Activated T-helper 2 cell treated with anti-CD3 and anti-CD28 coated beads, Interferon-gamma antibody, Interleukin-2, Interleukin-4, amounts not matched to agents 10 μg/mL and 5 μg/mL and 100 μg/mL, durations not matched to agents 14 hours and 24 hours and 36 hours (primary cell): ENCODE results near the gene TNNT1. TPM values are rescaled to one million over a fixed set of nuclear protein-coding genes. Genes with fewer than 3 reads are reported as not detected.
A peak's percentile ranks its signal among the peaks of the same experiment; 100 is the strongest.
"Not testable (repeated sequence)": the region's sequence is repeated elsewhere in the genome, so short reads cannot be mapped to it uniquely, and the experiment has no call there.

Experiments
- DNase-seq: peaks from one replicate; pipeline ENCODE4 v3.0.0; 2021; ENCODE audit warnings: low spot score
- H3K27ac Mint-ChIP-seq: one replicate; pipeline ENCODE4 v1.8.0; 2021; ENCODE audit warnings: mixed read lengths
- H3K27me3 Mint-ChIP-seq: one replicate; pipeline ENCODE4 v1.8.0; 2021; ENCODE audit warnings: low read depth, mixed read lengths
- H3K36me3 Mint-ChIP-seq: one replicate; pipeline ENCODE4 v1.8.0; 2021; ENCODE audit warnings: low read depth, mixed read lengths
- H3K4me1 Mint-ChIP-seq: one replicate; pipeline ENCODE4 v1.8.0; 2021; ENCODE audit warnings: low read depth, mixed read lengths
- H3K4me3 Mint-ChIP-seq: one replicate; pipeline ENCODE4 v1.8.0; 2021; ENCODE audit warnings: low read depth, mild to moderate bottlenecking, moderate library complexity, mixed read lengths
- H3K9me3 Mint-ChIP-seq: one replicate; pipeline ENCODE4 v1.8.0; 2021; ENCODE audit warnings: mixed read lengths
- intact Hi-C: fragments of 100-400 bp; cut with micrococcal nuclease; formaldehyde crosslinking; loops from one replicate; pipeline ENCODE4 v1.15.1; 2023
- total RNA-seq: library from RNA; stranded (reverse); gene quantifications from 2 replicates; pipeline ENCODE4 v1.2.3, GENCODE V29; 2022

Gene TNNT1
- total RNA-seq, 1 donor from 2014 or later, result 0.27 TPM

- peaks cover 67% of the 10 kb centered on the region for H3K27me3 Mint-ChIP-seq
- H3K27ac Mint-ChIP-seq, result no peak overlapping the region
- no peak for DNase-seq
- no peaks in the 10 kb centered on the region for H3K9me3 Mint-ChIP-seq
- intact Hi-C loops, result loop anchor here (5.0 kb wide), 1 partner anchor 81 kb away; the partner anchor contains the start of gene PPP6R1
- no peak overlapping the region for H3K4me3 Mint-ChIP-seq
- H3K36me3 Mint-ChIP-seq, result no peaks in the 10 kb centered on the region
- peaks cover 17% of the 10 kb centered on the region for H3K4me1 Mint-ChIP-seq
Measured at GRCh38 chr19:55176076-55176475, 27.1 kb upstream of the TNNT1 start.

GRCh38 chr19:55175117-55175867, 26.3 kb upstream of the TNNT1 start:
- no peaks in the 10 kb centered on the region for H3K36me3 Mint-ChIP-seq
- H3K27ac Mint-ChIP-seq, result no peak overlapping the region
- no peak for DNase-seq
- intact Hi-C loops, result loop anchor here (5.0 kb wide), 1 partner anchor 82 kb away; the partner anchor contains the start of gene PPP6R1
- no peak overlapping the region for H3K4me3 Mint-ChIP-seq
- no peaks in the 10 kb centered on the region for H3K9me3 Mint-ChIP-seq
- peaks cover 17% of the 10 kb centered on the region for H3K4me1 Mint-ChIP-seq
- H3K27me3 Mint-ChIP-seq, result peaks cover 67% of the 10 kb centered on the region

DNA sequence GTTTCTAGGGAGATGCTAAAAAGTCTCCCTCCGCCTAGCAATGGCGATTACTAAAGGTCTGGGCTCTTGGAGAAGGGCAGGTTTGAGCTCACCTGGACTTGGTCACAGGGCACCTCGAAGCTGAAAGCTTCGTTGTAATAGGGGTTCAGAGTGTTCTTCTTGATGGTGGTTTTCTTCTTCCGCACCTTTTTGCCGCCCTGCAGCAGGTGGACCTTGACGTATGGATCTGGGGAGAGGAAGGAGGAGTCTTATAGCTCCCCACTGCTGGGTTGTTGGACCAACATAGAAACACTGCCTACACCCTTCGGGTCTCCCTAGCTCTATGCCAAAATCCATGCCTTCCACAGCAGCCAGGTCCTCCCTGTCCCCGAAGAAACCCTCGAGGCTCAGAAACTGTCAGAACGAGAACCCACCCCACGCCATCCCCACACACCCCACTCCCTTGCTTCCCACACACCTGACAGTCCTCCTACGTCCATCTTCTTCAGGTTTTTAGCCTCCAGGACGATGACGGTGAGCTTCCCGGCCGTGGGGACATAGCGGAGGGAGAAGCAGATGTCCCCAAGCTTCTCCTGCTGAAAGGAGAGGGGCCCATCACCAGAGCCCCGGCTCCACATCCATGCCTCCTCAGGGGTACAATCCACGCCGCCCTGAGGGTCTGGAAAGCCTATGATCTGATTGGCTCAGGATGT, 25.6 kb upstream of the TNNT1 start:
- Mint-ChIP-seq H3K27me3 (peaks cover 66% of the 10 kb centered on the region), H3K9me3 (no peaks in the 10 kb centered on the region)

DNA sequence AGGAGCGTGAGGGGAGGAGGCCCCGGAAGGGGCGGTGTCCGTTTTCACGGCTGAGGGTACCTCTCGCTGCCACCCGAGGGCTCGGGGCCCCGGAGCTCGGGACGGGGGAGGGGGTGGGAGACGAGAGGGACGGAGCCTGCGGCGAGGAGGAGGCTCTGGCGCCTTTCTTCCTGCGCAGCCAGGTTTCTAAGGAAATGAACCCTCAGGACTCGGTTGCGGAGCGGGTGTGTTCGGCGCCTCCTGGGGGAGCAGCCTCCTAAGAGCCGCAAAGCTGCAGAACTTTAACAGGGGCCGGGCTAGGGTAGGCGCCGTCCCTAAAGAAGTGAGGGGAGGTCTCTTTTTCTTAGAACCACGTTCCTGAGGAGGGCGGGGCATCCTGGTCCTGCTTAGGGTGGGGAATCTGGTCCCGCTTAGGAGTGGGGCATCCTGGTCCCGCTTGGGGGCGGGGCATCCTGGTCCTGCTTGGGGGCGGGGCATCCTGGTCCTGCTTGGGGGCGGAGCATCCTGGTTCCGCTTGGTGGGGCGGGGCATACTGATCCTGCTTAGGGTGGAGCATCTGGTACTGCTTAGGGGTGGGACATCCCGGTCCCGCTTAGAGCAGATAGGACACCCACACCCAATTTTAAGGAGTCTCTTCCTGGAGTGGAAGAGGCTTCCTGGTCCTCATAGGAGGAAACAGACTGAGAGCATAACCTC, 24.9 kb upstream of the TNNT1 start:
- Mint-ChIP-seq H3K9me3 (no peaks in the 10 kb centered on the region), H3K27me3 (peaks cover 67% of the 10 kb centered on the region), H3K4me3 (peak overlapping the region; percentile 55), H3K36me3 (no peaks in the 10 kb centered on the region), H3K27ac (no peak overlapping the region), H3K4me1 (peaks cover 10% of the 10 kb centered on the region)
- intact Hi-C loops, result no loop called here
- DNase-seq, result peak; percentile 40

More for the DNA sequence above, 25.6 kb upstream of the TNNT1 start:
- intact Hi-C loops, result loop anchor here (5.0 kb wide), 1 partner anchor 83 kb away; the partner anchor contains the start of gene PPP6R1
- H3K4me3 Mint-ChIP-seq, result no peak overlapping the region
- no peak for DNase-seq
- H3K36me3 Mint-ChIP-seq, result no peaks in the 10 kb centered on the region
- no peak overlapping the region for H3K27ac Mint-ChIP-seq
- H3K4me1 Mint-ChIP-seq, result peaks cover 14% of the 10 kb centered on the region

- Mint-ChIP-seq H3K27me3 (peaks cover 63% of the 10 kb centered on the region), H3K27ac (no peak overlapping the region), H3K4me3 (peak overlapping the region; percentile 55), H3K4me1 (peaks cover 7% of the 10 kb centered on the region), H3K9me3 (no peaks in the 10 kb centered on the region), H3K36me3 (no peaks in the 10 kb centered on the region)
- DNase-seq, result no peak
- intact Hi-C loops, result no loop called here
Measured at GRCh38 chr19:55173186-55173713, 24.2 kb upstream of the TNNT1 start.

GRCh38 chr19:55172741-55173140, 23.7 kb upstream of the TNNT1 start:
- Mint-ChIP-seq H3K4me1 (peaks cover 7% of the 10 kb centered on the region), H3K4me3 (peak overlapping the region; percentile 46), H3K27me3 (peaks cover 63% of the 10 kb centered on the region), H3K9me3 (no peaks in the 10 kb centered on the region), H3K36me3 (no peaks in the 10 kb centered on the region), H3K27ac (no peak overlapping the region)
- intact Hi-C loops, result no loop called here
- no peak for DNase-seq

DNA sequence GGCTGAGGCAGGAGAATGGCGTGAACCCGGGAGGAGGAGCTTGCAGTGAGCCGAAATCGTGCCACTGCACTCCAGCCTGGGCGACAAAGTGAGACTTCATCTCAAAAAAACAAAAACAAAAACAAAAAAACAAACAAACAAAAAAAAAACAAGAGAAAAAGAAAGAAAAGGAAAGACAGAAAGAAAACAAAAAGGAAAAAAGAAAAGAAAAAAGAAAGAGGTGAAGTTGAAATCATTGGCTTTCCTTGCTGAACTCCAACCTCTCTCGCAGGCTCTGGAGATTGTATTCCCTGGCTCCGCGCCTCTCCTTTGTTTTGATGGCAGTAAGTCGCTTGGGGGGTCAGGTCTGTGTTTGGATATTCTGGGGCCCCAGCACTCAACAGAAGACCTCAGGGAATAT, 23.3 kb upstream of the TNNT1 start:
- peaks cover 67% of the 10 kb centered on the region for H3K27me3 Mint-ChIP-seq
- DNase-seq, H3K27ac Mint-ChIP-seq, H3K4me3 Mint-ChIP-seq, H3K9me3 Mint-ChIP-seq, intact Hi-C loops, H3K36me3 Mint-ChIP-seq, H3K4me1 Mint-ChIP-seq: not testable (repeated sequence)

DNA sequence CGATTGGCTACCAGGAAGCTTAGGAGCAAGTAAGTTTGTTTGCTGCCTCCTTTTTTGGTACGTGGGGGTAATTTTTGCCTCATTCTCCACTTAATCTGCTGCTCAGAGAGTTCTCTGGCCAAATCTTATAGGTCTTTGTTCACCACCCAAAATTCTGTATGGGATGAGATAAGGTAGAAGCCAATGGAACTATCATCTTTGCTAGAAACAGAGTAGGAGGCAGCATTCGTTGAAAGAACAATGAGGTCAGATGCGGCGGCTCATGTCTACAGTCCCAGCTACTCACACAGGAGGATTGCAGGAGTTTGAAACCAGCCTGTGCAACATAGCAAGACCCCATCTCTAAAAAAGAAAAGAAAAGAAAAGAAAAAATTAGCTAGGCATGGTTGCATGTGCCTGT, 22.4 kb upstream of the TNNT1 start:
- intact Hi-C loops, result no loop called here
- no peak for DNase-seq
- H3K9me3 Mint-ChIP-seq, result no peaks in the 10 kb centered on the region
- no peaks in the 10 kb centered on the region for H3K36me3 Mint-ChIP-seq
- H3K27ac Mint-ChIP-seq, result no peak overlapping the region
- no peak overlapping the region for H3K4me3 Mint-ChIP-seq
- H3K4me1 Mint-ChIP-seq, result peaks cover 14% of the 10 kb centered on the region
- peaks cover 68% of the 10 kb centered on the region for H3K27me3 Mint-ChIP-seq

GRCh38 chr19:55169136-55169535, 20.1 kb upstream of the TNNT1 start:
- intact Hi-C loops, result loop anchor here (10.0 kb wide), 1 partner anchor 84 kb away; no protein-coding TSS in a partner anchor

DNA sequence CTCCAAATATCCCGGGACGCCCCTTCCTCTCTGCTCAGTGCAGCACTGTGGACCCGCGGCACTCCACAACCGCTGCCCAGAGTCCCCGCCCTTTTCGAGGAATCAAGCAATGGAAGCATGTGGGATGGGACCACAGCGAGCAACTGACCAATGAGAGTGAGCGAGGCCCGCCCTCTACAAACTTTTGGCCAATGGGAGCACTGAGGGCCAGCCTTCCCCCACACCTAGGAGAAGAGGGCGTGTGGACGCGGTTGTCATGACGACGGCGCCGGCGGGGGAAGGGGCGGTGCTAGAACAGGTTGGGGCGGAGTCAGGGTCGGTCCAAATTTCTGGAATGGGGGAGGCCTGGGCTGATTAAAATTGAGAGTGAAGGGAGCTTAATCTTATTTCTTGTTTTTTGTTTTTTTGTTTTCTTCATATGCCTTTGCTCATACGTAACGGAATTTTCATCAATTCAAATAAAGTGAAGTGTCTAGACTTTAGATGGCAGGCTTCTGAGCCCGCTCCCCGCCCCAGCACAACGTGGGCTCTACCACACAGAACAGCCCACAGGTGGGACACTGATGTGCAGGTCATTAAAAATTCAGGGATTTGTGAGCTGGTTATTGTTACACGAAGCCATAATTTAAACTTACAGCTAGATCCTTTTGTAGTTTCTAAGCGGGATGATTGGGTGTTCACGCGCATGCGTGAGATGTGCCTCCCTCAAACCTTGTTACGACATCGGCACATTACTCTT, 17.7 kb upstream of the TNNT1 start, which contains the start of gene DNAAF3:
Gene DNAAF3, minus strand, starts transcription at position 84 of the 739 bp plus-strand sequence. CDS start 200 bp downstream, outside the sequence.
- peak; percentile 75 for DNase-seq
- Mint-ChIP-seq H3K27me3 (peaks cover 47% of the 10 kb centered on the region), H3K9me3 (no peaks in the 10 kb centered on the region), H3K36me3 (no peaks in the 10 kb centered on the region), H3K4me1 (peaks cover 10% of the 10 kb centered on the region), H3K4me3 (peak within 1 kb of the TSS; percentile 81), H3K27ac (no peak within 1 kb of the TSS)
- intact Hi-C loops, result loop anchor here (10.0 kb wide), 1 partner anchor 82 kb away; no protein-coding TSS in a partner anchor

More at GRCh38 chr19:55169136-55169535, 20.1 kb upstream of the TNNT1 start:
- Mint-ChIP-seq H3K9me3 (no peaks in the 10 kb centered on the region), H3K4me1 (peaks cover 14% of the 10 kb centered on the region), H3K27me3 (peaks cover 66% of the 10 kb centered on the region), H3K27ac (no peak overlapping the region), H3K4me3 (no peak overlapping the region), H3K36me3 (no peaks in the 10 kb centered on the region)
- no peak for DNase-seq

- intact Hi-C loops, result loop anchor here (10.0 kb wide), 1 partner anchor 81 kb away; no protein-coding TSS in a partner anchor
- H3K4me1 Mint-ChIP-seq, result peaks cover 10% of the 10 kb centered on the region
- no peak overlapping the region for H3K27ac Mint-ChIP-seq
- peak overlapping the region; percentile 81 for H3K4me3 Mint-ChIP-seq
- no peaks in the 10 kb centered on the region for H3K9me3 Mint-ChIP-seq
- H3K27me3 Mint-ChIP-seq, result peaks cover 43% of the 10 kb centered on the region
- peak; percentile 16 for DNase-seq
- no peaks in the 10 kb centered on the region for H3K36me3 Mint-ChIP-seq
Measured at GRCh38 chr19:55165952-55166529, 17.0 kb upstream of the TNNT1 start.
